ENCODE data around the gene PITPNB.

- TF ChIP-seq CTCF (IDR thresholded peaks at IDR 0.05; ENCODE audit: borderline replicate concordance, extremely low read depth, low read length, poor library complexity, severe bottlenecking), result no peak
- no peak for TF ChIP-seq EZH2 (IDR thresholded peaks at IDR 0.05; ENCODE audit: borderline replicate concordance, low read depth, low read length, severe bottlenecking)
These were observed 30.7 kb downstream of the PITPNB start for GRCh38 chr22:27888310-27888709.

Measured in DND-41 (cell line).